HG03439 (cell line): ENCODE measurements around the gene DBET.
"Not testable (repeated sequence)": the region's sequence is repeated elsewhere in the genome, so short reads cannot be mapped to it uniquely, and the experiment has no call there.

Source experiments
- ATAC-seq: cut with Tn5 transposase; IDR thresholded peaks from one replicate; pipeline ENCODE4 v1.9.1; 2021; ENCODE audit warnings: mild to moderate bottlenecking, moderate library complexity; ENCODE audit not compliant: unreplicated experiment

Gene DBET

GRCh38 chr4:190064342-190064741 lies at the start of gene DBET:
TSS of gene DBET (plus strand) at chr4:190064502.
- not testable (repeated sequence) for ATAC-seq

GRCh38 chr4:190014771-190015537 lies 49.3 kb upstream of the DBET start:
- no peak for ATAC-seq

- ATAC-seq = no peak
Measured at GRCh38 chr4:190015538-190016368, 48.5 kb upstream of the DBET start.

- ATAC-seq = no peak
Measured at GRCh38 chr4:190016369-190017289, 47.7 kb upstream of the DBET start.

GRCh38 chr4:190017357-190018200 lies 46.7 kb upstream of the DBET start:
- ATAC-seq = no peak

GRCh38 chr4:190018201-190018920 lies 45.9 kb upstream of the DBET start:
- ATAC-seq = no peak

GRCh38 chr4:190019023-190019858 lies 45.1 kb upstream of the DBET start:
- no peak for ATAC-seq

- ATAC-seq = not testable (repeated sequence)
Measured at GRCh38 chr4:190019859-190020463, 44.3 kb upstream of the DBET start.

- ATAC-seq = no peak
Measured at GRCh38 chr4:190020790-190021717, 43.2 kb upstream of the DBET start.

GRCh38 chr4:190021973-190022372 lies 42.3 kb upstream of the DBET start:
- not testable (repeated sequence) for ATAC-seq

GRCh38 chr4:190022614-190023281 lies 41.6 kb upstream of the DBET start:
- ATAC-seq = not testable (repeated sequence)

- ATAC-seq = not testable (repeated sequence)
Measured at GRCh38 chr4:190027156-190027555, 37.1 kb upstream of the DBET start, which contains the start of gene FRG2. TSS of gene FRG2 (minus strand) at chr4:190027256. CDS start at chr4:190027204, 52 bp downstream.

GRCh38 chr4:190031264-190031663 lies 33.0 kb upstream of the DBET start:
- not testable (repeated sequence) for ATAC-seq

- not testable (repeated sequence) for ATAC-seq
Measured at GRCh38 chr4:190037704-190038388, 26.5 kb upstream of the DBET start.

- not testable (repeated sequence) for ATAC-seq
Measured at GRCh38 chr4:190040873-190041272, 23.4 kb upstream of the DBET start.

GRCh38 chr4:190047627-190048026 lies 16.7 kb upstream of the DBET start:
- ATAC-seq = not testable (repeated sequence)
